ENCODE data around the gene OR4D10.
"Not testable (repeated sequence)": the region's sequence is repeated elsewhere in the genome, so short reads cannot be mapped to it uniquely, and the experiment has no call there.

The OR4D10 gene

GRCh38 chr11:59436169-59436568, 36.9 kb upstream of the OR4D10 start, which contains the start of gene OR5A1:
OR5A1 (plus strand) TSS chr11:59436469; CDS start chr11:59443169, 6,700 bp downstream.
- H3K9me3 ChIP-seq, result no peaks in the 10 kb centered on the region
- H3K4me3 ChIP-seq (ENCODE audit: low read depth, low read length), result no peak within 1 kb of the TSS
- no peaks in the 10 kb centered on the region for H3K4me1 ChIP-seq
- no peak for TF ChIP-seq CTCF (IDR thresholded peaks at IDR 0.05; ENCODE audit: low read depth, low read length)
- H3K27me3 ChIP-seq, result no peaks in the 10 kb centered on the region
- H3K36me3 ChIP-seq, result no peaks in the 10 kb centered on the region
- no peak for DNase-seq

GRCh38 chr11:59437770-59438169, 35.3 kb upstream of the OR4D10 start:
- H3K4me3 ChIP-seq (ENCODE audit: low read depth, low read length), result no peak overlapping the region
- H3K36me3 ChIP-seq, result no peaks in the 10 kb centered on the region
- no peaks in the 10 kb centered on the region for H3K4me1 ChIP-seq
- no peak for DNase-seq
- H3K27me3 ChIP-seq, result no peaks in the 10 kb centered on the region
- H3K9me3 ChIP-seq, result no peaks in the 10 kb centered on the region
- TF ChIP-seq CTCF (IDR thresholded peaks at IDR 0.05; ENCODE audit: low read depth, low read length), result no peak

- H3K4me1 ChIP-seq; H3K27me3 ChIP-seq; H3K36me3 ChIP-seq; H3K4me3 ChIP-seq (ENCODE audit: low read depth, low read length); DNase-seq; H3K9me3 ChIP-seq: not testable (repeated sequence)
Observed at GRCh38 chr11:59445624-59446023, 27.5 kb upstream of the OR4D10 start.

GRCh38 chr11:59448484-59448883, 24.6 kb upstream of the OR4D10 start:
- Histone ChIP-seq H3K4me3 (ENCODE audit: low read depth, low read length) (no peak overlapping the region), H3K27me3 (no peaks in the 10 kb centered on the region), H3K4me1 (no peaks in the 10 kb centered on the region), H3K36me3 (no peaks in the 10 kb centered on the region), H3K9me3 (no peaks in the 10 kb centered on the region)
- no peak for TF ChIP-seq CTCF (IDR thresholded peaks at IDR 0.05; ENCODE audit: low read depth, low read length)
- DNase-seq, result no peak

GRCh38 chr11:59456661-59457060, 16.5 kb upstream of the OR4D10 start, which contains the start of gene OR4D6:
OR4D6 (plus strand) TSS chr11:59456961; CDS start chr11:59456961, 0 bp downstream.
- H3K4me3 ChIP-seq (ENCODE audit: low read depth, low read length), result no peak within 1 kb of the TSS
- no peaks in the 10 kb centered on the region for H3K27me3 ChIP-seq
- H3K9me3 ChIP-seq, result no peaks in the 10 kb centered on the region
- DNase-seq, result no peak
- no peaks in the 10 kb centered on the region for H3K36me3 ChIP-seq
- TF ChIP-seq CTCF (IDR thresholded peaks at IDR 0.05; ENCODE audit: low read depth, low read length), result no peak
- H3K4me1 ChIP-seq, result no peaks in the 10 kb centered on the region

- no peaks in the 10 kb centered on the region for H3K9me3 ChIP-seq
- no peaks in the 10 kb centered on the region for H3K36me3 ChIP-seq
- DNase-seq, result no peak
- no peak for TF ChIP-seq CTCF (IDR thresholded peaks at IDR 0.05; ENCODE audit: low read depth, low read length)
- H3K27me3 ChIP-seq, result no peaks in the 10 kb centered on the region
- no peaks in the 10 kb centered on the region for H3K4me1 ChIP-seq
- no peak overlapping the region for H3K4me3 ChIP-seq (ENCODE audit: low read depth, low read length)
Observed at GRCh38 chr11:59459916-59460315, 13.2 kb upstream of the OR4D10 start.

GRCh38 chr11:59463190-59463641, 9.9 kb upstream of the OR4D10 start:
- no peaks in the 10 kb centered on the region for H3K27me3 ChIP-seq
- no peak for DNase-seq
- H3K4me3 ChIP-seq (ENCODE audit: low read depth, low read length), result no peak overlapping the region
- H3K36me3 ChIP-seq, result no peaks in the 10 kb centered on the region
- H3K9me3 ChIP-seq, result no peaks in the 10 kb centered on the region
- TF ChIP-seq CTCF (IDR thresholded peaks at IDR 0.05; ENCODE audit: low read depth, low read length), result no peak
- H3K4me1 ChIP-seq, result no peaks in the 10 kb centered on the region
